Muscle layer of colon (tissue), 2 donors: ENCODE measurements around the gene LTC4S.

Experiments used
- H3K27ac ChIP-seq: one replicate; pipeline ENCODE4 v1.7.0; 2013; ENCODE audit warnings: low read depth, mild to moderate bottlenecking, low read length, moderate library complexity
- H3K27me3 ChIP-seq, 2 donors: one replicate each; pipeline ENCODE4 v1.7.0; 2013; ENCODE audit warnings: low read length in 2 of 2, mild to moderate bottlenecking in 2 of 2; ENCODE audit not compliant: insufficient read depth in 2 of 2, control insufficient read depth in 1 of 2
- H3K36me3 ChIP-seq: one replicate; pipeline ENCODE4 v1.7.0; 2013; ENCODE audit warnings: mild to moderate bottlenecking, low read length; ENCODE audit not compliant: insufficient read depth
- H3K4me1 ChIP-seq: one replicate; pipeline ENCODE4 v1.7.0; 2013; ENCODE audit warnings: mild to moderate bottlenecking, low read length; ENCODE audit not compliant: insufficient read depth
- H3K4me3 ChIP-seq, 2 donors: one replicate each; pipeline ENCODE4 v1.7.0; 2013; ENCODE audit warnings: low read length in 2 of 2, low read depth in 1 of 2, mild to moderate bottlenecking in 1 of 2, moderate library complexity in 1 of 2
- H3K9ac ChIP-seq: one replicate; pipeline ENCODE4 v1.7.0; 2013; ENCODE audit warnings: low read length
- H3K9me3 ChIP-seq: one replicate; pipeline ENCODE4 v1.7.0; 2013; ENCODE audit warnings: mild to moderate bottlenecking, low read length
- donor health status: abdominal sarcoma.
- donor health status: Adenocarcinoma of cecum.

LTC4S gene

GRCh38 chr5:179798144-179798770 is 4.5 kb downstream of the LTC4S start:
- H3K27ac ChIP-seq: no peak overlapping the region
- no peaks in the 10 kb centered on the region for H3K27me3 ChIP-seq
- H3K4me3 ChIP-seq: no peak overlapping the region
- no peaks in the 10 kb centered on the region for H3K9me3 ChIP-seq
- no peak overlapping the region for H3K9ac ChIP-seq
- H3K36me3 ChIP-seq: peaks cover 35% of the 10 kb centered on the region
- H3K4me1 ChIP-seq: peaks cover 34% of the 10 kb centered on the region

DNA sequence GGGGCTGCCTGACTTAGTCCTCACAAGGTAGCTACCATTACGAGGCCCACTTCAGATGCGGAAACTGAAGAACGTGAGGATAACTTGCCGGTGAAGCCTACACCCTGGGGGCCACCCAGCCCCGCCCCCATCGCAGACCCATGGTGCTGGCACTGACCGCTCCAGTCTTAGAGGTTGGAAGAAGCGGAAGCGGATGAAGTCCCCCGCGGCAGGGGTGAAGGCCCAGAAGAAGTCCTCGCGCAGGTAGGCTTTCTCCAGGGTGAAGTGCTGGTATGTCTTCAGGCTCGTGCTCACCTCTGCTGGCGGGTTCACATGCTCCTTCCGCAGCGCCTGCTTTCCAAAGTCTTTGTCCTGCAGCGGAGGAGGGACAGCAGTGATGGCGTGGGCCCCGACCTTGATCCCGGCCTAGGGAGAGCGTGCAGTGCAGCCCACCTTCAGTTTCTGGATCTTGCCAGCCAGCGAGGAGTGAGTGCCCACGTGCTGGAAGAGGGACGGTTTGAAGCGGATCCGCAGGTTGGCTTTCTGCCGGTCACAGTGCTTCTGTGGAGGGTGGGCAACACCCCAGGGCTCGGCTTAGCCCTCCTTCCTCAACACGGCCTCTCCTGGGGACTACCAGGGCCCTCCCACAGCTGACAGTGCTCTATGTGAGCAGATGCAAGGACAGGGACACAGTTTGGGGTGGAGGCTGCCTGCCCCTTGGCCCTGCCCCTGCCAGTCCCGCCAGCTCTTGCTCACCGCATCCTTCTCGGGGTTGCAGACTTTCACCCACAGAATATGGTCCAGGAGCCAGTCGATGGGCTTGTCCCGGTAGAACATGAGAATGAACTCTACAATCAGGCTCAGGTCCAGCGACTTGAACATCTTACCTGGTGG is 5.2 kb downstream of the LTC4S start:
- Histone ChIP-seq H3K27me3 (no peaks in the 10 kb centered on the region), H3K9ac (no peak overlapping the region), H3K4me1 (peaks cover 36% of the 10 kb centered on the region), H3K4me3 (no peak overlapping the region), H3K9me3 (no peaks in the 10 kb centered on the region), H3K27ac (no peak overlapping the region), H3K36me3 (peaks cover 35% of the 10 kb centered on the region)

DNA sequence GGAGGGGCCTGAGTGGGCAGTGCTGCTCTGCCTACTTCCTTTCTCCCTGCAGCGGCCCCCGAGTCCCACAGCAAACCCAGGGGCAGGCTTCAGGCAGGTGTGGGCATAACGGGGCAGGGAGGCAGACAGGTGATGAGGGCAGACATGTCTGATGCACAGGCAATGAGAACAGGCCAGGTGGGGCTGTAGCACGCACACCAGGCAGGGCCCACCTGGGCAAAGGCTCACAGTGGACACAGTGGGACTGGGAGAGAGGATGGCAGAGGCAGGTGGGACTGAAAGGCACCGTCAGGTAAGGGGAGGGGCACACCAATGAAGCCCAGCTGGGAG is 5.8 kb downstream of the LTC4S start:
- Histone ChIP-seq H3K9ac (no peak overlapping the region), H3K27me3 (no peaks in the 10 kb centered on the region), H3K27ac (no peak overlapping the region), H3K9me3 (no peaks in the 10 kb centered on the region), H3K4me1 (peaks cover 36% of the 10 kb centered on the region), H3K36me3 (peaks cover 35% of the 10 kb centered on the region), H3K4me3 (no peak overlapping the region)

DNA sequence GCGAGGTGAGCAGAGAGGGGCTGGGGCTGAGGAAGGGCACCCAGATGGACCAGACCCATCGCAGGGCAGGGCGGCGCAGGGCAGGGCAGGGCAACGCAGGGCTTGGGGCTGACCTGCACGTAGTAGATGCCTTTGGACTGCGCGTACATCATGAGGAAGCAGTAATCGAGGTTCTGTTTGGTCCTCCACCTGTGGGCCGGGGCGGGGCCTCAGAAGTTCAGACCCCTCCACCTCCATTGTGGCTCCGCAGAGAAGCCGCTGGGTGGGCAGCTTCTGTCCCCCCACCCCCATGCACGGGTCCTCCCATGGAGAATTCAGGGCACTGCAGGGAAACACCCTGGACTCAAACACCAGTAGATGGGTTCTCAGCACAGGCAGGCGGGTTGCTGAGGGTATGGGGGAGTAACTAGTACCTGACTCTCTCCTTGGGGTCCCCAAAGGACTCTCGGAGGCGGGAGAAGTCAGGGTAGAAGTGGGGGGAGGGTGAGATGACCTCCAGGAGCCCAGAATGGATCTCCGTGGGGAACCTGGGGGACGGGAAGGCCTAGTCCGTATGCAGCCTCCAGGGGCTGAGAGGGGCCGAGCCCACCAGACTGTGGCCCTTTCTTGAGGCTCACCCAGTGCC is 6.4 kb downstream of the LTC4S start:
- Histone ChIP-seq H3K27ac (no peak overlapping the region), H3K36me3 (peaks cover 35% of the 10 kb centered on the region)

GRCh38 chr5:179800696-179801201 is 7.0 kb downstream of the LTC4S start:
- Histone ChIP-seq H3K27me3 (no peaks in the 10 kb centered on the region), H3K4me1 (peaks cover 37% of the 10 kb centered on the region), H3K36me3 (peaks cover 35% of the 10 kb centered on the region), H3K9ac (no peak overlapping the region), H3K27ac (no peak overlapping the region), H3K4me3 (no peak overlapping the region), H3K9me3 (no peaks in the 10 kb centered on the region)

More for the DNA sequence above, 6.4 kb downstream of the LTC4S start:
- H3K4me3 ChIP-seq: no peak overlapping the region
- H3K27me3 ChIP-seq: no peaks in the 10 kb centered on the region
- H3K9me3 ChIP-seq: no peaks in the 10 kb centered on the region
- H3K4me1 ChIP-seq: peaks cover 40% of the 10 kb centered on the region
- no peak overlapping the region for H3K9ac ChIP-seq

DNA sequence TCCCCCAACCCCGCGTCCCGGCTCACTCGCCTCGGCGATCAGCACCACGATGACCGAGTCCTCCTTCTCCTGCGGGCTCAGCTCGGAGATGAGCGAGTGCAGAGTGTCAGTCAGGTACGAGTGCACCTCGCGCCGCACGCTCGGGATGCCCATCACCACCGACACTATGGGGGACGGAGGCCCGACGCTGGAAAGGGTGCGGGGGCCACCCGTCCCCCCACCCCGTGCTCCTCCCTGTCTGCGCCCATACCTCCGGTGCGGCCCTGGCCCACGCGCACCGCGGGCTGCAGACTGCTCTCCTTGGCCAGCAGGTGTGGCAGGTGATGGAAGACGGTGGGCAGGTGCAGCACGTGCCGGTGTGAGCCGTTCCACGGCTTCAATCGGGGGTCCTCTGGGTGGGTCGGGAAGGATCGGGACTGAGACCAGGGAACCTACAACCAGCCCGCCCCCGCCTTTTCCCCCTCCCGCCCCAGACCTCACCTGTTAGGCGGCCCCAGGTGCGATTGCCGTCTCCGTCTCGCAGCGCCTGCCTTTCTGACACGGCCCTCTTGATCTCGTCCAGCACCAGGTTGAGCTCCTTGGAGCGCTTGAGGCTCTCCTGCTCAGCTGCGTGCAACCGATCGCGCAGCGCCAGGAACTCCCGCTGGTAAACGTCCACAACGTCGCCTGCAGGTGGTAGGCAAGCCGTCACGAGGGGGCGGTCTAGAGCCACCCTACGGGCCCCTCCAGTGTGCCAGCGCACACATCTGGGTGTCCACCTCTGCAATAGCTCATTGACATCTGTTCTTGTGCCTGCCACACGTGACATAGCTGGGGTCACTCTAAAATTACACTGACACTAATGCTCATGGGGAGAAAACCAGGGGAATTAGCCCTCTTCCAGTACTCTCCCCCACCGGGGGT is 7.8 kb downstream of the LTC4S start:
- H3K4me3 ChIP-seq: no peak overlapping the region
- no peak overlapping the region for H3K27ac ChIP-seq
- no peaks in the 10 kb centered on the region for H3K9me3 ChIP-seq
- H3K4me1 ChIP-seq: peaks cover 37% of the 10 kb centered on the region
- H3K27me3 ChIP-seq: no peaks in the 10 kb centered on the region
- H3K36me3 ChIP-seq: peaks cover 35% of the 10 kb centered on the region
- no peak overlapping the region for H3K9ac ChIP-seq

DNA sequence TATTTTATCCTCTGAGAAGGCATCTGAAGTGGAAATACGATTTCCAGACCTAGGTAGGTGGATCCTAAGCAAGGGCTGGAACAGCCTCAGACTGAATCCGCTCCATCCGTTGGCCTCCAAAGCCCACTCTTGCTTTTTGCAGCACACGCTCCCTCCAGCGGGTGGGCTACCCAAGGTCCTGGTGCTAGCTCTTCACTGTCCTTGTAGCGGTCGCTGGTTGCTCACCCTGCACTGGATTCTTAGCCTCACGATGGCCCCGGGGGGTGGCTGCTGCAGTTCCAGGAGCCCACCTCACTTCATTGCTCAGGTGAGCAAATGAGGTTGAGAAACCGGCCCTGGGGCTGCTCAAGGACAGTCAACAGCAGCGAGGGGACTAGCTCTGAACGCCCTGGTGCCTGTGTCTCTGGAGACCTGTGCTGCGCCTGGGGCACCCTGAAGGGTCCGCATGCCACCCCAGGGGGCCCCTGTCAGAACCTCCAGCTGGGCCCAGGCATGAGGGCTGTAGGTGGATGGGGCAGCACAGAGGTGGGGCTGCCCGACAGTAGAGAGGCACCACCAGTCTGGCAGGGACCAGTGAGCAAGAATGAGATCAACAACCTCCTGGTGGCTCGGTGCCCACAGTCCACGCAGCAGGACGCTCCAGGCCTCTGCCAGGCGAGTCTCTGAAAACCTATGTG is 8.6 kb downstream of the LTC4S start:
- H3K9me3 ChIP-seq: no peaks in the 10 kb centered on the region
- peaks cover 35% of the 10 kb centered on the region for H3K36me3 ChIP-seq
- no peak overlapping the region for H3K4me3 ChIP-seq
- no peak overlapping the region for H3K27ac ChIP-seq
- no peaks in the 10 kb centered on the region for H3K27me3 ChIP-seq
- peaks cover 32% of the 10 kb centered on the region for H3K4me1 ChIP-seq
- H3K9ac ChIP-seq: no peak overlapping the region

DNA sequence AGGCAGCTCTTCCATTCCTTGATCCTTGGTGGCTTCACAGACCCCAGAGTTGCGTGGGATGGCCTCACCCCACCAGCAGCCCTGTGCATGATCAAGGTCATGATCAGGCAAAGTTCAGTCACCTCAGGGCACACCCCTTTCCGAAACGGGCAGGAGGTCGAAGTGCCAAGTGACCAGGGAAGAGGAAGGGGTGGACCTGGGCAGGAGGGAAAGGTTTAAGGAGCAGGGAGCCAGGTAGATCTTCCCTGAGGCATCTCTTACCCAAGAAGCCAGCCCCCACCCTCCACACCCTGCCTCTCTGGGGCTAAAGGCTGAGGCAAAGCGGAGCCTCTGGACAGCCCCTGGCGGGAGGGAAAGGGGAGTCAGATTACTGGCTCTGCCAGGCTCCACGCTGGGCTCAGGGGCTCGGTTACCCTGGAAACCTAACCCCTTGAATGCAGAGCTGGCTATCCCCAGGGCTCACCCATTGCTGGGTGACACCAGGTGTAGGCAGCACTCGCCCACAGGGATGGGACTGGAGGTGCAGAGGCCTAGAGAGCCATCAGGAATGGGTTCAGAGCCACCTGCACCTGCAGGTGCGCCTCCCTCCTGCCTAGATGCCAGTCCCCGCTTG is 9.3 kb downstream of the LTC4S start:
- Histone ChIP-seq H3K36me3 (peaks cover 33% of the 10 kb centered on the region), H3K27ac (no peak overlapping the region), H3K9me3 (no peaks in the 10 kb centered on the region), H3K4me1 (peaks cover 32% of the 10 kb centered on the region), H3K9ac (no peak overlapping the region), H3K4me3 (no peak overlapping the region), H3K27me3 (no peaks in the 10 kb centered on the region)

- peaks cover 32% of the 10 kb centered on the region for H3K4me1 ChIP-seq
- H3K4me3 ChIP-seq: no peak overlapping the region
- no peak overlapping the region for H3K27ac ChIP-seq
Measured at GRCh38 chr5:179803651-179804554, 10.1 kb downstream of the LTC4S start.

More at GRCh38 chr5:179803651-179804554, 10.1 kb downstream of the LTC4S start:
- Histone ChIP-seq H3K9ac (no peak overlapping the region), H3K9me3 (no peaks in the 10 kb centered on the region), H3K36me3 (peaks cover 25% of the 10 kb centered on the region), H3K27me3 (no peaks in the 10 kb centered on the region)
